K562 (cell line): ENCODE measurements around the gene TM9SF4.

Experiments used
- CEBPB ChIP-seq: fragments of 450-650 bp; IDR thresholded peaks from 2 replicates; pipeline ENCODE4 v1.6.1; 2016; ENCODE audit warnings: missing genetic modification characterization, missing compliant biosample characterization
- ETV5 ChIP-seq: sonication (generic); formaldehyde crosslinking; IDR thresholded peaks from 2 replicates; pipeline ENCODE4 v1.4.0; 2020; ENCODE audit warnings: low read depth, mild to moderate bottlenecking, missing genetic modification reagents
- KLF6 ChIP-seq: fragments of 250-450 bp; sonication (Bioruptor Pico); IDR thresholded peaks from 2 replicates; pipeline ENCODE4 v1.4.0; 2020; ENCODE audit warnings: mild to moderate bottlenecking, moderate library complexity, borderline replicate concordance
- POLR2AphosphoS5 ChIP-seq: IDR thresholded peaks from 2 replicates; pipeline ENCODE4 v1.6.1; 2011; ENCODE audit warnings: mild to moderate bottlenecking, low read depth, low read length, moderate library complexity; ENCODE audit not compliant: control insufficient read depth, insufficient read depth
- ZNF184 ChIP-seq: sonication (generic); formaldehyde crosslinking; IDR thresholded peaks from 2 replicates; pipeline ENCODE4 v1.5.0; 2020; ENCODE audit warnings: missing genetic modification reagents
- TF ChIP-seq, protein P1 (sequence below): fragments of 150-350 bp; conservative IDR thresholded peaks from 2 replicates; pipeline ENCODE4 v1.6.1; 2014; ENCODE audit warnings: low read length
- TF ChIP-seq, protein P2 (sequence below), 3 experiments: IDR thresholded peaks in 2 of 3; conservative IDR thresholded peaks in 1 of 3; 2 replicates each; pipeline ENCODE4 v1.5.1; 2011 to 2012; ENCODE audit warnings: low read length in 3 of 3, mild to moderate bottlenecking in 3 of 3, control low read depth in 2 of 3, improper control_type of control experiment in 1 of 3, inconsistent platforms in 1 of 3, low read depth in 1 of 3, mixed read lengths in 1 of 3, moderate library complexity in 1 of 3; ENCODE audit not compliant: insufficient read depth in 2 of 3

DNA sequence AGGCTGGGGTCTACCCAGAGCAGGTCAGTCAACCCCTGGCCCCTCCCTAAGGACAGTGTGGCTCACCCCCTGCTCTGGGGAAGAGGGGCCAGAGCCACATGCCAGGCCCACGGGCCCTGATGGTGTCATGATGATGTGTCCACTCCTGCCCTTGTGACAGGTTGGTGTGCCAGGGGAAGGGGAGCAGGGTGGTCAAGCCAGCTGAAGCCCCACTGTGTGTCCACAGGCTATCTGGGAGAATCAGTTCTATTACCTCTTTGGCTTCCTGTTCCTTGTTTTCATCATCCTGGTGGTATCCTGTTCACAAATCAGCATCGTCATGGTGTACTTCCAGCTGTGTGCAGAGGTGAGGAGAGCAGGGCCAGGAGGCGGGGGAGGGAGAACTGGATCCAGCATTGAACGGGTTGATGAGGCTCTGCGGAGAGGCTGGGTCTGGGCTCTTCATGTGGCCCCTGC is 50.3 kb downstream of the TM9SF4 start:
- TF ChIP-seq, protein P1, sequence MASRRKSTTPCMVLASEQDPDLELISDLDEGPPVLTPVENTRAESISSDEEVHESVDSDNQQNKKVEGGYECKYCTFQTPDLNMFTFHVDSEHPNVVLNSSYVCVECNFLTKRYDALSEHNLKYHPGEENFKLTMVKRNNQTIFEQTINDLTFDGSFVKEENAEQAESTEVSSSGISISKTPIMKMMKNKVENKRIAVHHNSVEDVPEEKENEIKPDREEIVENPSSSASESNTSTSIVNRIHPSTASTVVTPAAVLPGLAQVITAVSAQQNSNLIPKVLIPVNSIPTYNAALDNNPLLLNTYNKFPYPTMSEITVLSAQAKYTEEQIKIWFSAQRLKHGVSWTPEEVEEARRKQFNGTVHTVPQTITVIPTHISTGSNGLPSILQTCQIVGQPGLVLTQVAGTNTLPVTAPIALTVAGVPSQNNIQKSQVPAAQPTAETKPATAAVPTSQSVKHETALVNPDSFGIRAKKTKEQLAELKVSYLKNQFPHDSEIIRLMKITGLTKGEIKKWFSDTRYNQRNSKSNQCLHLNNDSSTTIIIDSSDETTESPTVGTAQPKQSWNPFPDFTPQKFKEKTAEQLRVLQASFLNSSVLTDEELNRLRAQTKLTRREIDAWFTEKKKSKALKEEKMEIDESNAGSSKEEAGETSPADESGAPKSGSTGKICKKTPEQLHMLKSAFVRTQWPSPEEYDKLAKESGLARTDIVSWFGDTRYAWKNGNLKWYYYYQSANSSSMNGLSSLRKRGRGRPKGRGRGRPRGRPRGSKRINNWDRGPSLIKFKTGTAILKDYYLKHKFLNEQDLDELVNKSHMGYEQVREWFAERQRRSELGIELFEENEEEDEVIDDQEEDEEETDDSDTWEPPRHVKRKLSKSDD: no peak
- TF ChIP-seq POLR2AphosphoS5: no peak
- TF ChIP-seq, protein P2, sequence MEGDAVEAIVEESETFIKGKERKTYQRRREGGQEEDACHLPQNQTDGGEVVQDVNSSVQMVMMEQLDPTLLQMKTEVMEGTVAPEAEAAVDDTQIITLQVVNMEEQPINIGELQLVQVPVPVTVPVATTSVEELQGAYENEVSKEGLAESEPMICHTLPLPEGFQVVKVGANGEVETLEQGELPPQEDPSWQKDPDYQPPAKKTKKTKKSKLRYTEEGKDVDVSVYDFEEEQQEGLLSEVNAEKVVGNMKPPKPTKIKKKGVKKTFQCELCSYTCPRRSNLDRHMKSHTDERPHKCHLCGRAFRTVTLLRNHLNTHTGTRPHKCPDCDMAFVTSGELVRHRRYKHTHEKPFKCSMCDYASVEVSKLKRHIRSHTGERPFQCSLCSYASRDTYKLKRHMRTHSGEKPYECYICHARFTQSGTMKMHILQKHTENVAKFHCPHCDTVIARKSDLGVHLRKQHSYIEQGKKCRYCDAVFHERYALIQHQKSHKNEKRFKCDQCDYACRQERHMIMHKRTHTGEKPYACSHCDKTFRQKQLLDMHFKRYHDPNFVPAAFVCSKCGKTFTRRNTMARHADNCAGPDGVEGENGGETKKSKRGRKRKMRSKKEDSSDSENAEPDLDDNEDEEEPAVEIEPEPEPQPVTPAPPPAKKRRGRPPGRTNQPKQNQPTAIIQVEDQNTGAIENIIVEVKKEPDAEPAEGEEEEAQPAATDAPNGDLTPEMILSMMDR (IDR thresholded peaks at IDR 0.05 in 2 of 3, conservative IDR thresholded peaks at IDR 0.05 in 1 of 3; ENCODE audit: insufficient read depth in 2 of 3, low read depth in 1 of 3, low read length in 3 of 3): no peak
- TF ChIP-seq CEBPB (tag): peak; percentile 46
- TF ChIP-seq ZNF184 (CRISPR knock-in tag): no peak
- no peak for TF ChIP-seq ETV5 (CRISPR knock-in tag)
- TF ChIP-seq KLF6 (CRISPR knock-in tag): no peak; the same call in 1 of the 2 replicates
